IPS-15b (cell line): ENCODE results near the gene DERA.

ENCODE experiments used
- H3K27me3 ChIP-seq: one replicate; pipeline ENCODE4 v1.6.1; 2013; ENCODE audit warnings: low read length; ENCODE audit not compliant: control insufficient read depth, insufficient read depth
- H3K36me3 ChIP-seq: one replicate; pipeline ENCODE4 v1.6.1; 2013; ENCODE audit warnings: low read length; ENCODE audit not compliant: control insufficient read depth, insufficient read depth
- H3K4me1 ChIP-seq: one replicate; pipeline ENCODE4 v1.6.1; 2013; ENCODE audit warnings: mild to moderate bottlenecking, low read length; ENCODE audit not compliant: control insufficient read depth, insufficient read depth
- H3K4me3 ChIP-seq: one replicate; pipeline ENCODE4 v1.5.1; 2013; ENCODE audit warnings: low read depth, low read length
- H3K9ac ChIP-seq: one replicate; pipeline ENCODE4 v1.6.1; 2013; ENCODE audit warnings: low read depth, mild to moderate bottlenecking, low read length
- H3K9me3 ChIP-seq: one replicate; pipeline ENCODE4 v1.6.1; 2013; ENCODE audit warnings: mild to moderate bottlenecking, low read length; ENCODE audit not compliant: control insufficient read depth, insufficient read depth

Gene DERA

DNA sequence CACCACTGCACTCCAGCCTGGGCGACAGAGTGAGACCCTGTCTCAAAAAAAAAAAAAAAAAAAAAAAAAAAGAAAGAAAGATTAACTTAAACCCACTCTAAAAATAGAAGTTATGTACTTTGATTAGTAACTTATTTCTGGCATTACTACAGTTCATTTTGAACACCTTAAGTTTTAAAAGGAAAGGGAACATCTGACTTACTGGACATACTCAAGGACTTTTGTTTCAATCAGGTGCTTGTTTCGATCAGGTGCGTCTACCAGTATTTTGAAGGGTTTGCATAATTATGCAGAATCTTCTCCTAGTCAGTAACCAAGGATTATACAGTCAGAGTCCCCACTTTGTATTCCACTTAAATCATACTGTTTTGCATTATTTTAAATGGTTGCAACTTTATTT is 105.6 kb downstream of the DERA start:
- peaks cover 2% of the 10 kb centered on the region for H3K36me3 ChIP-seq
- H3K9me3 ChIP-seq = peaks cover 6% of the 10 kb centered on the region
- H3K9ac ChIP-seq = no peak overlapping the region
- no peaks in the 10 kb centered on the region for H3K4me1 ChIP-seq
- no peak overlapping the region for H3K4me3 ChIP-seq
- no peaks in the 10 kb centered on the region for H3K27me3 ChIP-seq

DNA sequence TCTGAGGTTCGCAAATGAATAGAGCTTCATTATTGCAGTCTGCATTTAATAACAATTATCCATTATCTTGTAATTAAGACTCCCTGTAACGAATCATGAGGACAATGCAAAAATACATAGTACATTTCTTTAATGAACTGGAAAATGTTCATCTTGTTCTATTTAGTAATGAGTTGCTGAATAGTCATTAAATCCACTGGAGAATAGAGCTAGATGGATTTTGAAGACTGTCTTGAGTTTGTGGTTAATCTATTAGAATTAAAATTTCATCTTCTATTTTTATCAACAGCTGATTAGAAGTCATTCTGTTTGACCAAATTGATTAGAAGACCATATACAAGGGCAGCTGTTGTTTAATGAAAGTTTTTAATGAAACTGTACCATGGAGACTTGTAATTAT is 107.2 kb downstream of the DERA start:
- Histone ChIP-seq H3K4me1 (no peaks in the 10 kb centered on the region), H3K27me3 (no peaks in the 10 kb centered on the region), H3K9ac (no peak overlapping the region), H3K36me3 (peaks cover 2% of the 10 kb centered on the region), H3K4me3 (no peak overlapping the region), H3K9me3 (peaks cover 6% of the 10 kb centered on the region)

DNA sequence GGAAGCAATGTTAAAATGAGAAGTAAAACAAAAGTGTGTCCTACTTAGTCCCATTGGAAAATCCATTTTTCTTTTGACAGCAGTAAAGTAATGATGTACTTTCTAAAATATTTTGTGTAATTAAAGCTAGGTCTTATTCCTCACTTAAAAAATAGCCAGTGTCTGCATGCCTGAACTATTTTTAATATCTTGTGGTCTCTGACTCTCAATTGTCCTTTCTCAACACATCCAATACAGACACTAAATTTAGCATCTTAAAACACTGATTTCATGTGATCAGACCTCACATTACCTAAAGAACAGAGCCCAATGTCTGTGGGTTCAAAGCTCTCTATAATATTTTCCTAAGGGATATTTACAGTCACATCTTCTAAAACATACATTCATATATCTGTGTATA is 108.0 kb downstream of the DERA start:
- no peaks in the 10 kb centered on the region for H3K4me1 ChIP-seq
- H3K4me3 ChIP-seq = no peak overlapping the region
- H3K9ac ChIP-seq = no peak overlapping the region
- peaks cover 2% of the 10 kb centered on the region for H3K36me3 ChIP-seq
- peaks cover 6% of the 10 kb centered on the region for H3K9me3 ChIP-seq
- H3K27me3 ChIP-seq = no peaks in the 10 kb centered on the region

DNA sequence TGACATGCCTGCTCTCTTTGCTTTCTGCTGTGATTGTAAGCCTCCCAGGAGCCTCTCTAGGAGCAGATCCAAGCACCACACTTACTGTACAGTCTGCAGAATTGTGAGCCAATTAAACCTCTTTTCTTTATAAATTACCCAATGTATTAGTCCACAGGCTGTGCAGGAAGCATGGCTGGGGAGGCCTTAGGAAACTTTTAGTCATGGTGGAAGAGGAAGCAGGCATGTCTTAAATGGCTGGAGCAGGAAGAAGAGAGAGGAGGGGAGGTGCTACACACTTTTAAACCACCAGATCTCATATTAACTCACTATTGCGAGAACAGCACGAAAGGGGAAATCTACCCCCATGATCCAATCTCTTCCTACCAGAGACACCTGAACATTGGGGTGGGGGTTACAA is 108.9 kb downstream of the DERA start:
- H3K4me1 ChIP-seq = no peaks in the 10 kb centered on the region
- H3K9me3 ChIP-seq = peaks cover 6% of the 10 kb centered on the region
- no peaks in the 10 kb centered on the region for H3K36me3 ChIP-seq
- no peak overlapping the region for H3K4me3 ChIP-seq
- no peaks in the 10 kb centered on the region for H3K27me3 ChIP-seq
- no peak overlapping the region for H3K9ac ChIP-seq

DNA sequence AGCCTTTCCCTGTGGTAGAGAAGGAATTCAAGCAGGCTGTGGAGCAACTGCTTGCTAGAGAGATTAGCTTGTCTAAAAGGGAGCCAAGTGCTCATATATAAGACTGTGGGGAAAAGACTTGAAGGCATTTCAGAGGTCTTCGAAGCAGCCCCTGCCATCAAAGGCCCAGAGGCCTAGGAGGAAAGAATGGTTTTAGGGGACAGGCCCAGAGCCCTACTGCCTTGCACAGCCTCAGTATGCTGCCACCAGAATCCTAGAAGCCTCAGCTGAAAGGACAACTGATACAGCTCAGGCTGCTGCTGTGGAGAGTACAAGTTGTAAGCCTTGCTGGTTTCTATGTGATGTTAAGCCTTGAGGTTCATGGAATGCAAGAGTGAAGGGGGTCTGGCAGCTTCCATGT is 109.9 kb downstream of the DERA start:
- Histone ChIP-seq H3K9ac (no peak overlapping the region), H3K27me3 (no peaks in the 10 kb centered on the region), H3K4me1 (no peaks in the 10 kb centered on the region), H3K36me3 (no peaks in the 10 kb centered on the region), H3K4me3 (no peak overlapping the region), H3K9me3 (peaks cover 6% of the 10 kb centered on the region)

DNA sequence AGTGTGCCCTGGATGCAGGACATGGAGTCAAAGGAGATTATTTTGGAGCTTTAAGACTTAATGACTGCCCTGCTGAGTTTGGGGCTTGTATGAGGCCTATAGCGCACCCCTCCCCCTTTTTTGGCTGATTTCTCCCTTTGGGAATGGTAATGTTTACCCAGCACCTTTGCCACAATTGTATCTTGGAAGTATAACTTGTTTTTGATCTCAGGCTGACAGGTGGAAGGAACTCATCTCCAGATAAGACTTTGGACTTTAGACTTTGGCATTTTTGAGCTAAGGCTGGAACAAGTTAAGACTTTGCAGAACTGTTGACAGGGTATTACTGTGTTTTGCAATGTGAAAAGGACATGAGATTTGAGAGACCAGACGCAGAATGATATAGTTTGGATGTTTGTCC is 110.5 kb downstream of the DERA start:
- Histone ChIP-seq H3K36me3 (no peaks in the 10 kb centered on the region), H3K9ac (no peak overlapping the region), H3K9me3 (peaks cover 6% of the 10 kb centered on the region), H3K27me3 (no peaks in the 10 kb centered on the region), H3K4me3 (no peak overlapping the region), H3K4me1 (no peaks in the 10 kb centered on the region)

DNA sequence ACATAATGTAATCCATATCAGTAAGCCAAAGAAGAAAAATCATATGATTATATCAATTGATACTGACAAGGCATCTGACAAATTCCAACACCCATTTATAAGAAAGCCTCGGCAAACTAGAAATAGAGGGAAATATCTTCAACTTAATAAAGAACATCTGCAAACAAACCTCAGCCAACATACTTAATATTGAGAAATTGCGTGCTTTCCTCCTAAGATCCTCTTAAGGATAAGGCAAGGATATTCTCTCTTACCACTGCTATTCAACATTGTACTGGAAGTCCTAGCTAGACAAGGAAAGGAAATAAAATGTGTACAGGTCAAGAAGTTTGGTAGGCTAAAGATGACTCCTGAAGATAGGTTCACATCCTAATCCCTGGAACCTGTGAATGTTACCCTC is 115.9 kb downstream of the DERA start:
- Histone ChIP-seq H3K36me3 (no peaks in the 10 kb centered on the region), H3K4me1 (peaks cover 9% of the 10 kb centered on the region), H3K9ac (no peak overlapping the region), H3K4me3 (no peak overlapping the region), H3K9me3 (no peaks in the 10 kb centered on the region), H3K27me3 (no peaks in the 10 kb centered on the region)

DNA sequence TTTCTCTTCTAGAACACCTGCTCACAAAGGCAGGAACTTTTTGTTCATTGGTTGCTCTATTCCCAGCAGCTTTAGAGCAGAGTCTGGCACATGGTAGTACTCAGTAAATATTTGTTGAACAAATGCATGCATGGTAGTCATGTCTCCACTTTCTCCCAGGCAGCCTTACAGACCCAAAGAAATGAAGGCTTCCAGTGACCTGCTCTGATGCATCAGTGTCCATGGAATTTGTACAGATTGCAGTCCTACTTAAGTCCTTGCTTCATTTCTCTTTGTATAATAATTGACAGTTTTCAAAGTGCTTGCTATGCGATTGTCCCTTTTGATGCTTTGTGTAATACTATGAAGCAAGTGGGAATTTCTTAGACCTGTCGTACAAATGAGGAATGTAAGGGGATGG is 119.6 kb downstream of the DERA start:
- Histone ChIP-seq H3K27me3 (no peaks in the 10 kb centered on the region), H3K9ac (no peak overlapping the region), H3K4me1 (peaks cover 12% of the 10 kb centered on the region), H3K9me3 (no peaks in the 10 kb centered on the region), H3K36me3 (no peaks in the 10 kb centered on the region), H3K4me3 (no peak overlapping the region)

DNA sequence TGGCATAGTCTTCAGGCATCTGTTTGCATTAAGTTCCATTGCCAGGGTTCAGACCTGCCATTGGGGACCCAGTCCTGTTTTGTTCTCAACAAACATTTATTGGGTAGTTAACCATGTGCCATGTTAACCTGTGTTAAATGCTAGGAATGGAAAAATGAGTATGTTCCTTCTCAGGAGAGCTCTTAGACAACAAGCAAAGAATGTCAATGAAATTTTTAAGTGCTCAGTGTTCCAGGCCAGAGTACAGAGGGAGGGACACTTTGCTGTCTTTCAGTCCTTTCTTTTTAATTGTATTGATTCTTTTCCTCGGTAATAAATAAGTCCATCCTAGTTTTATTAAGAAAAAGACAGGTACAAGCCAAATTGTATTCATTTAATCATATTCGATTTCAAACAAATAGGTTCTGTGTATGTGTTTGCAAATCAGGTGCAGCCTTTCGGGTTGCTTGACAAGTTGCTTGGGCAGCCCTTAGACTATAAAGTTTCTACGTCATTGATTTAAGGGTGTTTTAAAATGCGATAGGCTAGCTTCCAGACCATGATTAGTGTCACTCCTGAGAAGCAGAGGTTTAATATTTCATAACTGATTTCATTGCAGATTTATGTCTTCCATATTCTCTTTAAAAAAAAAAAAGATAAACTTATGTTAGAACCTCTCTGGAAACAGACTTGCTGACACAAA is 123.1 kb downstream of the DERA start:
- no peaks in the 10 kb centered on the region for H3K36me3 ChIP-seq

DNA sequence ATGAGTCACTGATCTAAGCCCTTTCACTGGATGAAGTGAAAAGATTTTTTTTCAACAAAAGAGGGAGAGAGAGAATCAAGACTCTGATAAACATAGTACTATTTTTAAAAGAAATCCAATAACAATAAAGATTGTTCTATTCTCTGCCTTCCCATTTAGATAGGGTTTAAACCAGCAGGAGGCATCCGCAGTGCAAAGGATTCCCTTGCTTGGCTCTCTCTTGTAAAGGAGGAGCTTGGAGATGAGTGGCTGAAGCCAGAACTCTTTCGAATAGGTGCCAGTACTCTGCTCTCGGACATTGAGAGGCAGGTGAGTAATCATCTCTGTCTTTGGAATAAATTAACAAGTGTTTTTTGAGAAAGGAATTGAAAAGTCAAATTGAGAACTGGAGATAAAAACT is 124.9 kb downstream of the DERA start:
- no peaks in the 10 kb centered on the region for H3K27me3 ChIP-seq
- no peak overlapping the region for H3K4me3 ChIP-seq
- peaks cover 12% of the 10 kb centered on the region for H3K4me1 ChIP-seq
- H3K9me3 ChIP-seq = no peaks in the 10 kb centered on the region
- no peak overlapping the region for H3K9ac ChIP-seq
- no peaks in the 10 kb centered on the region for H3K36me3 ChIP-seq

More for the DNA sequence above, 123.1 kb downstream of the DERA start:
- no peaks in the 10 kb centered on the region for H3K27me3 ChIP-seq
- H3K4me3 ChIP-seq = no peak overlapping the region
- peaks cover 12% of the 10 kb centered on the region for H3K4me1 ChIP-seq
- H3K9ac ChIP-seq = no peak overlapping the region
- no peaks in the 10 kb centered on the region for H3K9me3 ChIP-seq

DNA sequence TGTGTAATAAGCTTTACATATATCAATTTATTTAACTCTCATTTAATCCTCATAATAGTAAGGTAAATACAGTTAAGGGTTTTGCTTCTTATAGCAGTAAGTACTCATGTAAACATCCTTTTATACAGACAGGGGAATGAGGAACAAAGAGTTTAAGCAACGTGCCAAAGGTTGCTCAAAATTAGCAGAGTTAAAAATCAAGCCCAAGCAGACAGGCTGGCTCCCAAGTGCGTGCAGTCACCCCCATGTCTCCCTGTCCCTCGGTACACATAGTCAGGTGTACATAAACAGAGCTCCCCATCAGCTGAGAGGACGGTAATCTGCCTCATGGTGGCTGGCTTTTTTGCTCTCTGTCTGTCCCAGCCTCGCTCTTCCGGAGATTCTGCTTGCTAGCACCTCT is 126.4 kb downstream of the DERA start:
- Histone ChIP-seq H3K4me3 (no peak overlapping the region), H3K36me3 (no peaks in the 10 kb centered on the region), H3K4me1 (peaks cover 3% of the 10 kb centered on the region), H3K9me3 (no peaks in the 10 kb centered on the region), H3K9ac (no peak overlapping the region), H3K27me3 (no peaks in the 10 kb centered on the region)

DNA sequence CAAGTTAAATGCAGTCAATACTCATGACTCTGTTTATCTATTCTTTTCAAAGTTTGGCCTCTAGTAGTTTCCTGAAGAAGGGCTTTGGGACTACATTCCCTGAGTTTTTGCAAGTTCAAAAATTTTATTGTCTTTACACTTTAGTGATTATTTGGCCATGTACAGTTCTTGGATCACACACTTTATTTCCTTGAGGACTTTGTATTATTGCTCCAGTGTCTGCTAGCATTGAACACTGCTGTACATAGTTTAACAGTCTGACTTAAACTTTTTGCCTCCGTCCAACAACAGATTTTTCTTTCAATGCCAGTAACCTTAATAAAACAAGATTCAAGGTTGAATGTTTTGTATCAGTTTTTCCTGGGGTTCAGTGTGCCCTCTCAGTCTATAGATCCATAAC is 132.3 kb downstream of the DERA start:
- Histone ChIP-seq H3K4me1 (no peaks in the 10 kb centered on the region), H3K9me3 (no peaks in the 10 kb centered on the region)

More for the DNA sequence above, 132.3 kb downstream of the DERA start:
- Histone ChIP-seq H3K4me3 (no peak overlapping the region), H3K36me3 (no peaks in the 10 kb centered on the region), H3K27me3 (no peaks in the 10 kb centered on the region), H3K9ac (no peak overlapping the region)
